Stimulated activated CD8-positive, alpha-beta memory T cell treated with anti-CD3 and anti-CD28 coated beads, Interleukin-2, amount 100 ng/mL, for 48 hours (primary cell): Measurements from ENCODE around the gene NUFIP1.
"Not testable (repeated sequence)": the region's sequence is repeated elsewhere in the genome, so short reads cannot be mapped to it uniquely, and the experiment has no call there.

Experiments
- DNase-seq, 2 donors: peaks; one replicate each; pipeline ENCODE4 v3.0.0-alpha.2; 2020; ENCODE audit warnings: low read depth in 2 of 2

Gene NUFIP1

DNA sequence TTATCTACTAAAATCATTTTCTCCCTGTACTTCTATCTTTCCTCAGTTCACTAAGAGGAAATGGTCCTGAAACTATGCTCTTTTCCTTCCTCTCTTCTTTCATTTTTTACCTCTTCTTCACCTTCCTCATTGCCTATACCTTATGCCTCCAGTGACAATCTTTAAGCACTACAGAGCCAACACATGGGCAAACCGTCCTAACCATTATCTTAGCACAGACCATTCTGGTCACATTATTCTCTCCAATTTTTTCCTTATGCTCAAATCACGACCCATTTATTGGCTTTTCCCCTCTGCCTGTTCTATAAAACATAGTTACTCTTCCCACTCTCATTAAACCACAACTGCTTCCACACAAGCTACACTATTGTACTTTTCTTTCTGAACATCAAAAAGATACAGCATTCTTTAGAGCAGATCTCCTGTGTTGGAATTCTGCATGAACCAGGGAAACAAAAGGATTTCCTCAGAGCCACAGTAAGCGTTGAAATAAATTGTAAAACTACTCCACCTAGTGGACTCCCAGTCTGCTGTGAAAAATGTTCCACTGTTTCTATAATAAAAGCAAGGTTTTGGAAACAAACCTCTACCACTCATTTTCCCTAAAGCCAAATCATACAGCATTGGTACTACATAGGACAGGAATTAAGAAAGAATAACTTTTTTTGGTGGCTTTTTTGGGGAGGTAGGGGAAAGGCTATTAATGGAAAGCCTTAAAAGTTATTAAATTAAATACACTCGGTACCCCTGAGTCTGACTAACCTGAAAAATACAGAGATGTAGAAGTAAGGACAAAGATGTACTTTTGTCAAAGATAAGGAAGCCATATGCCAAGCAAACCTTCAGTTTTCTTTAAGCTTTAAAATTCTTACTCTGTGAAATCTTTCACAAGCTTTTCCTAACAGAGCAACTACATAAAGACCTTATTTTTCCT is 19.5 kb downstream of the NUFIP1 start:
- DNase-seq, result no peak

DNA sequence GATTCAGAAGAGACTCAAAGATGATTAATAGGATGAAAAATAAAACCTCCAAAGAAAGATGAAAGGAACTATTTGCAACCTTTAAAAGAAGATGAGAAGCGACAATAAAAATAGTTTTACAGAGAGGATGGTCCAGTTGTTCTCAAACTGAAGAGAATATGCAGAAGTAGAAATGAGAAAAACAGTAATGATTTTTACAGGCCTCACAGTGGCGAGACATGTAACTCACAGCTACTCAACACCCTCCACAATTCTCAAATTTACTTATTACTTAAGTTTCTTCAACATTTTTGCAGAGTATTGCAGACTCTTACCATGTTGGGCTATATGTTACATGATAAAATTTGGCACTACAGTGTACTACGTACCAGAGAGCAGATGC is 20.8 kb downstream of the NUFIP1 start:
- no peak for DNase-seq

GRCh38 chr13:44967704-44968433 is 21.4 kb downstream of the NUFIP1 start:
- no peak for DNase-seq

GRCh38 chr13:44961997-44962396 is 27.3 kb downstream of the NUFIP1 start:
- no peak for DNase-seq

DNA sequence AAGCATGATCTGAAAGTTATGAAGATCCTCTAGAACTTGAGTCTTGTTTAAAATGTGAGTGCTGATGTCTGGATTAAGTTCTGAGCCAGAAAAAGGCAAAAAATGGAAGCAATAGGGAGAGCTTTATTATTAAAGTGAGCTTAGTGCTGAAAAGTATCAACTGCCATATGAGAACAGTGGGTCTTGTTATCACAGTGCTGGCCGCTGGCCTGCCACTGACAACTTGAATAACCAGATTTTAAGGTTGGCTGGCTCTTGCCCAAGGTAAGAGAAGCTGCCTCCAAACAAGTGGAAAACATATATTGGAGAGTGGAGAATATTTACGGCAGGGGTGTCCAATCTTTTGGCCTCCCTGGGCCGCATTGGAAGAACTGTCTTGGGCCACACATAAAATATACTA is 33.9 kb downstream of the NUFIP1 start:
- no peak for DNase-seq

- DNase-seq, result no peak
Observed at GRCh38 chr13:44954224-44954623, 35.0 kb downstream of the NUFIP1 start.

DNA sequence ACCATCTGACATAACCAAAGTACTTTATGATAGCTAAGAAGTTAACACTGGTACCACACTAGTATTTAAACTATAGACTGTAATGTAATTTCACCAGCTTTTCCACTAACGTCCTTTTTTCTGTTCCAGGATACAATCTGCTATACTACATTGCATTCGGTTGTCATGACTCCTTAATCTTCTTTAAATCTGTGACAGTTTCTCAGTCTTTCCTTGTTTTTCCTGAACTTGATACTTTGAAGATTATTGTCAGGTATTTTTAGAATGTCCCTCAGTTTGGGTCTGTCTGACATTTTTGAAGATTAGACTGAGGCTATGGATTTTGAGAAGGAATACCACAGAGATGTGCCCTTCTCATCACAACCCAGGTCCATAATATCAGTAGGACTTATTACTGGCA is 36.6 kb downstream of the NUFIP1 start:
- DNase-seq, result no peak

DNA sequence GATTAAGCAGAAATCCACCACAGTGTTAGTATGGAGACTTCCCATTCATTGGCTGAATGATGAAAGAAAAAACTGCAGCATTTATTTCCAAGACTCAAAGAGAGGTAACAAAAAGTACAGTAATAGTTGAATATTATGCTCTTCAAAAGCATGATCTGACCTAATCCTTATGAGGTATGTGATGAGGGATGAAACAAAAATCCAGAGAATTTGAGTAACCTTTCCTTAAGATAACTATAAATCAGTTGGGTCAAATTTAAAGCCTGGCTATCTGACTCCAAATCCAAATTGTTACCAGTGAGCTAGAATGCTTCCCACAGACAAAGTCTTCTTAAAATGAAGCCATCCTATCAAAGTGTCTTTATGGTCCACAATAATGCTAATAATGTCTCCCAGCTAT is 38.1 kb downstream of the NUFIP1 start:
- no peak for DNase-seq

GRCh38 chr13:44943411-44943810 is 45.9 kb downstream of the NUFIP1 start:
- DNase-seq, result not testable (repeated sequence)

DNA sequence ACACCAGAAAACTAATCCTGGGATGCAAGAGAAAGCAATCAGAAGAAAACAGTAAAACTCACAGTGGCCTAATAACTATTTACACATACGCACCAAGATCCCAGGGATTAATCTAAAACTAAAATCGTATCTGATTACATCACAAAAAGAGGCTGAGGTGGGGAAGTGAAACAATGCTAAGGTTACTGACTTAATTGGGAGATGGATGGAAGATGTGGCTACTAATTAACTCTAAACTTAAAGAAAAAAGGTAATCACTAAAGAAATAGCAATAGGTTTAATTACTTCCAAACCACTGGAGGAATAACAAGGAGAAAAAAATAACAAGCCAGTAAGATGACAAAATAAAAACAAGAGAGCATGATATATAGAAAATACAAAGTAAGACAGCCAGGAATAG is 50.4 kb downstream of the NUFIP1 start:
- DNase-seq, result no peak

DNA sequence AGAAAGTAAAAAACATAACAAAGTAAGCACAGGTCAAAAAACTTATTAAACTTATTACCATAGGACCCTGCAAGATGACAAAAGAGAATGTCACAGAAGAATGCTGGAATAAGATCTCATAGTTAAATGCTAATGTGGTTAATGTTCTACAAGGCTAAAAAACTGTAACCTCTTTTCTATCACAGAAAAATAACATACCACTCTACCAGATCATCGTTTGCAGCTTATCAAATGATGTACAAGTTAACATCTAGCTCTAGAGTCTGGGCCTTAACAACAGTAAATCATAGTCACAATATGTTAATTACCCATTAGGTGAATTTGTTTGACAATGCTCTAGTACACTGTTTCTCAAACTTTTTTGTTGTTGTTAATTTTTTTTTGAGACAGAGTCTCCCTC is 53.0 kb downstream of the NUFIP1 start:
- no peak for DNase-seq

DNA sequence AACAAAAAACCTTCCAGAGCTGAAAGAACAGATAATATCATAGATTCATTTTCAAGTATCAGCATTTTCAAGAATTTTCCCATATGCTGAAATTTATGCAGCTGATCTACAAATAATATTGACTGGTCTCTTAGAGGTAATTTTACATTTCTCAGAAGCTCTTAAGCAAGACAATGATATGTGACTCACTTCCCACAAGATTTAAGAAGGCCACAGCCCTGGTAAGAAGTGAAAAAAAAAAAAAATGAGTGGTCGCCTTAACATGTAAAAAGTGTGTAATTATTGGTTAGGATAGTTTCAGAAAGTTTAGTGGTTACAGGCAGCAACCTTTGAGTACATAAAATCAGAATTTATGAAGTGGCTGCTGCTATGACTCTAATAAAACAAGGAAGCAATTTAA is 54.5 kb downstream of the NUFIP1 start:
- DNase-seq, result no peak

DNA sequence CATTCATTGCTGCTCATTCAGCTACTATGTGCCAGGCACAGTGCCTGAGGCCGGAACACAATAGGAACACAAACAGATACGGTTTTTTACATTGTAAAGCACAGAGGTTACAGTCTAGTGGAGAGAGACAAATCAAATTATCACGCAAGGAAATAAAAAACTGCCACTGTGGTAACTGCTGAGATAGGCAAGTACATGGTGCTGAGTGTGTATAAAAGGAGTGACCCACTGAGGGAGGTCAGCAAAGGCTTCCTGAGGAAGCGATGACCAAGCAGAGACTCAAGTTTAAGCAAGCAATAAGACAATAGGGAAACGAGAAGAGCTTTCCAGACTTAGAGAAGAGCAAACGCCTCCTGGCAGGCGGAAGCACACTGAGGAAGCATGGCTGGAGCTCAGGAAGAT is 56.4 kb downstream of the NUFIP1 start:
- DNase-seq, result no peak

DNA sequence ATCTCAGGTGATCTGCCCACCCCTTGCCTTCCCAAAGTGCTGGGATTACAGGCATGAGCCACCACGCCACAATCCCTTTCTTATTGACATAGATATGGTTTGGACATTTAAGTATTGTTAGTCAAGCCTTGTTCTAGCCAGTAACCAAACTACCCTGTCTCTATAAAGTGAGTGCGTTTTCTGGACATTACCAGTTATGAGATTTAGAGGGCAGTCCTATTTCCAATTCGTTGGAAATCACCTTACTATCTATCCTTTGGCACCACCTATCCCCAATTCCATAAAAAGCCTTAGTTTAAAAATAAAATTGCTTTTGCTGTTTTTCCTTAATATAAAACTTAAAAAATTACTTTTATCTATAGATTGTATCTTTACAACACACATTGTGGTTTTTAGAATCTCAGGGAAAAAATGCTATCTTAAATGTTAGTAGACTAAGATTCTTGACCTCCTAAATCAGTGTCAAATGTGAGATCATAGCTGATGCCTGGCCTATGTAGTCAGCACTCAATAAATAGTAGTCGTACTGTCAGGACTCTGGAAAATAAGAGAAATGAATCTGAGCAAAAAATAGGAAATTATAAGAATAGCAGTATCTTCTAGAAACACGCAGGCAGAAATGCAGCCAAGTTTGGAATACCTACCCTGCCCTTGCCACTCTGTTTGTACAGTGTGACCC is 57.0 kb downstream of the NUFIP1 start:
- DNase-seq, result no peak

DNA sequence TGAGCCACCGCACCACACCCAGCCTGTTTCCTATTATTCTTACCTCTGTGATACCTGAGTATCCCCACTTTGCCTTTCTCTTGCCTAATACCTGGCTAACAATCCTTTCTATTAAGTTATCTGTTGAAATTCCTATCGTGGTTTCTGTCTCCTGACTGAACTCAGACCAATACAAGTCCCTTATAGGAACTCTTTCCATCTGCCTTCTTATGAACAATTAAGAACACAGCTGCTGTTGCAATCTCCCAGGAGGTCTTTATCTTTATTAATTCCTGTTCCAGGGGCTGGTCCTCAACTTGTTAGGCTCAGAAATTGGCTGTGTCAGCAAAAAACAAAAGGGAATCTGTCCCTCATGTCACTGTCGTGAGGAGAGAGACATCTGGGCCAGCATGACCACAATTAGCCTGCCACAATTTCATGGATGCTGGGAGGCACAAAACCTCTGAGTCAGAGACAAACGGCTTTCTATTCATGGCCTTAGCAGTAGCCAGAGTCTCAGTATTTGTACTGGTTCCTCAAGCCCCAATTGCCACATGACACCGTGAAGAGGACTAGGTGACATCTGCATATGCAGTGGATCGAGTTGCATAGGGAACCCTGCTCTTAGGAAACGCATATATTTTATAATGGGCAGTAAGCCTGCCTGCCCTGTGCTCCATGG is 58.2 kb downstream of the NUFIP1 start:
- DNase-seq, result no peak

- DNase-seq, result no peak
Observed at GRCh38 chr13:44930280-44930679, 59.0 kb downstream of the NUFIP1 start.

DNA sequence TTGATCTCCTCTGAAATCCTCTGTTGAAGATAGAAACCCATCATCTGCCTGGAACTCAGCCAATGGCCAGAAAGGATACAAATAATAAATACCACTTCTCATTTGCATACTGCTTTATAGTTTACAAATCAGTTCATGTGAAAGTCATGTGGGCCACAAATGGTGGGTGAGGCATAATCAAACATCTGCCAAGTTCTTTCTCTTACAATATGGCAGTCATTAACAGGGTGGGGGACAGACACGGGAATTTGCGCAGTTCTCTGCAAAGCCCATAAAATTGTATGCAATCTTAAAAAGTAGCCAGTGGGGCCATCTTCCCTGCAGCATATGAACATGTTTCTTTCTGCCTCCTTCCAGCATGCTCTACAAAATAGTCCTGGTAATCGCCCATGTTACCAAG is 59.6 kb downstream of the NUFIP1 start:
- DNase-seq, result no peak

- DNase-seq, result no peak
Observed at GRCh38 chr13:44927968-44928367, 61.3 kb downstream of the NUFIP1 start.

GRCh38 chr13:44921931-44922758 is 67.1 kb downstream of the NUFIP1 start:
- DNase-seq, result no peak

DNA sequence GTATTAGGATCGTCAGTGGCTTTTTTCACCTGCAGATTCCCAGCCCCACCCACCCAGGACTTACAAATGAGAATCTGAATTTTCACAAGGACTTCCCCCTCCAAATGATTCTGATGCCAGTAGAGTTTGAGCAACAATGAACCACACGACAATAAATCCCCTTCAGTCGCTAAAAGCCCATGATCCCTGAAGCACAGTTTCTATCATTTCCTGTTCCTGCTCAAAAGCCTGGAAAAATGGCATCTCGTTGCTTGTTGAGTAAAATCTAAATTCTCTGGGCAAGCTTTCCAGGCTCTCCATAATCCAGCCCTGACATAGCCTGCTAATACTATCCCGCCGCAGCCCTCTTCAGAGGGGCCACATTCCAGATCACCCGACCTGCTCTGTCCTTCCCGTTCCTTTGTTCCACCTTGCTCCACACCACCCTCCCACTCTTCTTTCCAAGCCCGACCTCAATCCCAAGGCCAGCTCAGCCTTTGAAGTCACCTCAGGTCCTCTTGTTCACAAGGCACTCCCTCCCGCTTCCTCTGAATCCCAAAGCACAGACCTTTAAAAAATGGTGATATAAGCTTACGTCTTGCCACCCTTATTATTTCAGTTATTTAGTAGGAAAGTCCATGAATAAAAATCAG is 67.9 kb downstream of the NUFIP1 start:
- no peak for DNase-seq

DNA sequence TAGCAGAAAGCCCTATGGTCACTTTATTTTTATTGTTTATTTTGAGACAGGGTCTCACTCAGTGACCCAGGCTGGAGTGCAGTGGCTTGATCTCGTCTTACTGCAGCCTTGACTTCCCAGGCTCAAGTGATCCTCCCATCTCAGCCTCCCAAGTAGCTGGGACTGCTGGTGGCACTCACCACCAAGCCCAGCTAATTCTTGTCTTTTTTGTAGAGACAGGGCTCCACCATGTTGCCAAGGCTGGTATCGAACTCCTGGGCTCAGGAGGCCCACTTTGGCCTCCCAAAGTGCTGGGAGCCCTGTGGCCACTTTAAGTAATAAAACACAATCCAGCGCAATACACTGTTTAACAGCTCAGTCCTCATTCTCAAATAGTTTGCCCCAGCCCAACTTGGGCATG is 69.3 kb downstream of the NUFIP1 start:
- DNase-seq, result no peak
